SK-N-MC (cell line): ENCODE results near the gene NKAIN2.

ENCODE experiments used
- DNase-seq: peaks from one replicate; pipeline ENCODE4 v3.0.0-alpha.2; 2011; ENCODE audit warnings: low read depth, low spot score
- H3K27ac ChIP-seq: fragments of 200-600 bp; sonication (generic); 2 replicates; pipeline ENCODE4 v1.5.1; 2016; ENCODE audit warnings: mixed run types
- H3K36me3 ChIP-seq: fragments of 200-600 bp; sonication (generic); 2 replicates; pipeline ENCODE4 v1.6.1; 2017; ENCODE audit warnings: antibody characterized with exemption, low read length, mixed read lengths; ENCODE audit not compliant: insufficient read depth
- H3K4me3 ChIP-seq: fragments of 200-600 bp; sonication (generic); 2 replicates; pipeline ENCODE4 v1.5.1; 2016
- H3K9ac ChIP-seq: fragments of 200-600 bp; sonication (generic); 2 replicates; pipeline ENCODE4 v1.8.0; 2017; ENCODE audit warnings: mixed run types, mixed read lengths; ENCODE audit not compliant: insufficient read length
- H3K9me3 ChIP-seq: fragments of 200-600 bp; sonication (generic); 2 replicates; pipeline ENCODE4 v1.6.1; 2017; ENCODE audit warnings: low read depth, mild to moderate bottlenecking, antibody characterized with exemption, low read length, moderate library complexity, mixed read lengths
- EZH2 ChIP-seq: fragments of 200-600 bp; sonication (generic); IDR thresholded peaks from one replicate; pipeline ENCODE4 v1.6.1; 2017; ENCODE audit warnings: antibody characterized with exemption
- FOXP2 ChIP-seq: optimal IDR thresholded peaks from 2 replicates; pipeline ENCODE3; 2011; ENCODE audit warnings: mild to moderate bottlenecking, moderate library complexity; ENCODE audit not compliant: insufficient read depth; ENCODE audit errors: extremely low read length, control extremely low read depth
- POLR2AphosphoS5 ChIP-seq: IDR thresholded peaks from 2 replicates; pipeline ENCODE4 v1.6.1; 2012; ENCODE audit warnings: mild to moderate bottlenecking, low read depth, low read length, borderline replicate concordance

The NKAIN2 gene

GRCh38 chr6:123812621-123813020 lies 9.0 kb downstream of the NKAIN2 start:
- Histone ChIP-seq H3K9ac (no peak overlapping the region), H3K4me3 (no peak overlapping the region), H3K9me3 (no peaks in the 10 kb centered on the region), H3K27ac (no peak overlapping the region), H3K36me3 (no peaks in the 10 kb centered on the region)
- DNase-seq = no peak
- TF ChIP-seq FOXP2 = no peak
- TF ChIP-seq POLR2AphosphoS5 = no peak
- TF ChIP-seq EZH2 = no peak

GRCh38 chr6:123821112-123821511 lies 17.4 kb downstream of the NKAIN2 start:
- Histone ChIP-seq H3K36me3 (no peaks in the 10 kb centered on the region), H3K27ac (no peak overlapping the region), H3K9me3 (no peaks in the 10 kb centered on the region), H3K9ac (no peak overlapping the region), H3K4me3 (no peak overlapping the region)
- no peak for DNase-seq
- TF ChIP-seq POLR2AphosphoS5 (no peak), FOXP2 (no peak), EZH2 (no peak)

- TF ChIP-seq POLR2AphosphoS5 (no peak), FOXP2 (no peak), EZH2 (no peak)
- no peak overlapping the region for H3K9ac ChIP-seq
- no peaks in the 10 kb centered on the region for H3K36me3 ChIP-seq
- H3K9me3 ChIP-seq = no peaks in the 10 kb centered on the region
- peak overlapping the region; percentile 69 for H3K4me3 ChIP-seq
- DNase-seq = no peak
- H3K27ac ChIP-seq = no peak overlapping the region
Measured at GRCh38 chr6:123829302-123829953, 25.8 kb downstream of the NKAIN2 start.

DNA sequence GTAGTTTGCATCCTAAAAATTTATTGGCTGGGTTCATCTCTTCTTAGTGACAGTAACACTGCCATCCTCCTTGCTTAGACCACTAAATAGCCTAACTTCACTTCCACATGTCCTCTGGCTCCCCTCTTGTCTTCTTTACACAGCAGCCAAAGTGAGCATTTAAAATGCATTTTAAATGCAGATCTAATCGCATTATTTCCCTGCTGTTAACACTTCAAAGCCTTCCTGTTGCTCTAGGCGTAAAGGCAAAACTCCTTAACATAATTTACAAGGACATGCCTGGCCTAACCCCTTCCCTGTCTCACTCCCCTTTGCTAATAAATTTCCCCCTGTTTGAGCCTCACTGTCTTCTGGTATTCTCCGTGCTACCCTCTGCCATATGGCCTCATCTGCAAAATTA lies 26.5 kb downstream of the NKAIN2 start:
- peak; percentile 78 for DNase-seq
- H3K27ac ChIP-seq = no peak overlapping the region
- no peaks in the 10 kb centered on the region for H3K9me3 ChIP-seq
- H3K9ac ChIP-seq = no peak overlapping the region
- TF ChIP-seq EZH2 (no peak), POLR2AphosphoS5 (peak; percentile 87; the same call in 1 of the 2 replicates)
- H3K36me3 ChIP-seq = no peaks in the 10 kb centered on the region
- H3K4me3 ChIP-seq = peak overlapping the region; percentile 69

DNA sequence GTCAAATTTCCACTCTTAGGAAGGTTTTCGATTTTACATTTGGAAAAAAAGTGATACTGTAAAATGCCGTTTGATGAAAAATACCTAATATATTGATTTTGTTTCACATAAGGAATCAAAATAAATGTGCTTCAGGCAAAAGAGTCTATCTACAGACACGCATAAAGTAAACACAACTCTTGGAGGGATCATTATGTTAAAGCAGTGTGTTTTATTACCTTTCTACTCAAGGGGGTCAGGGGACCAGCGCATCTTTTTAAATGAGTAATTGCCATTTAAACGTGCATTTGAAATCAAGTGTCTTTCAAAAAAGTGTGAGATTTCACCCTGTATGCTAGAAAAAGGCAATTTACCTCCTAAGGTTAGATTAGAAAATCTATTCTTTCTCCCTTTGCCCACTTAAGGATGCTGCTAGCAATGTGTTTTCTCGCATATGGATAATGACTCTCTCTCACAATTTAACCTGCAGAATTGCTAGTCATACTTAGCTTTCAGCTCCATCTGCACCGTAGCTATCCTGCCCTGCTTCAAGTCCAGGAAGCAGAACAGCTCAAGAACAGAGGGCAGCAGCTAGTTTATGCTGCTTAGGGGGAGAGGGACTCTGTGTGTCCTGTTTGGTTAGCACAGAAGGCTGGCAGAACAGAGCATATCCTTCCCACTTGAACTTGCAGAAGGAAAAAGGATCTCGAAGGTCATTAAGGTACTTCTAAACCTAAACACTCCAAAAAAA lies 35.0 kb downstream of the NKAIN2 start:
- Histone ChIP-seq H3K36me3 (no peaks in the 10 kb centered on the region), H3K27ac (no peak overlapping the region), H3K9me3 (no peaks in the 10 kb centered on the region), H3K9ac (no peak overlapping the region), H3K4me3 (no peak overlapping the region)
- DNase-seq = no peak
- TF ChIP-seq FOXP2 = no peak
- TF ChIP-seq POLR2AphosphoS5 = no peak

GRCh38 chr6:123841067-123841896 lies 37.6 kb downstream of the NKAIN2 start:
- Histone ChIP-seq H3K4me3 (no peak overlapping the region), H3K36me3 (no peaks in the 10 kb centered on the region), H3K9me3 (no peaks in the 10 kb centered on the region), H3K9ac (no peak overlapping the region), H3K27ac (no peak overlapping the region)
- TF ChIP-seq POLR2AphosphoS5 (no peak), EZH2 (no peak), FOXP2 (no peak)
- no peak for DNase-seq

GRCh38 chr6:123844011-123844410 lies 40.3 kb downstream of the NKAIN2 start:
- H3K9me3 ChIP-seq = no peaks in the 10 kb centered on the region
- DNase-seq = no peak
- H3K36me3 ChIP-seq = no peaks in the 10 kb centered on the region
- H3K9ac ChIP-seq = no peak overlapping the region
- H3K4me3 ChIP-seq = no peak overlapping the region
- TF ChIP-seq FOXP2 = no peak
- TF ChIP-seq POLR2AphosphoS5 = no peak
- no peak for TF ChIP-seq EZH2
- no peak overlapping the region for H3K27ac ChIP-seq

- TF ChIP-seq EZH2 (no peak), POLR2AphosphoS5 (no peak), FOXP2 (no peak)
- H3K27ac ChIP-seq = no peak overlapping the region
- no peak for DNase-seq
- H3K9ac ChIP-seq = no peak overlapping the region
- H3K9me3 ChIP-seq = no peaks in the 10 kb centered on the region
- H3K36me3 ChIP-seq = no peaks in the 10 kb centered on the region
- no peak overlapping the region for H3K4me3 ChIP-seq
Measured at GRCh38 chr6:123848347-123848746, 44.7 kb downstream of the NKAIN2 start.
